Heart left ventricle (tissue), 16 donors: ENCODE measurements around the gene JPH4. TPM values are rescaled to one million over a fixed set of nuclear protein-coding genes. Genes with fewer than 3 reads are reported as not detected.

ENCODE experiments used
- ATAC-seq, 4 donors: fragments of 200-7000 bp; cut with Tn5 transposase; one replicate each; pipeline ENCODE4 v1.9.1; 2020 to 2022; ENCODE audit warnings: moderate library complexity in 4 of 4, mild to moderate bottlenecking in 3 of 4, moderate number of reproducible peaks in 1 of 4
- DNase-seq, 5 donors: peaks; one replicate each; pipeline ENCODE4 v3.0.0-alpha.2; 2020
- H3K27ac ChIP-seq, 12 donors: fragments of 200-600 bp; sonication (generic) in 4 of 12; one replicate each; pipeline versions ENCODE4 v1.5.0 to v1.8.0; 2016 to 2022; ENCODE audit warnings: mild to moderate bottlenecking in 2 of 12
- H3K27me3 ChIP-seq, 9 donors: fragments of 200-600 bp; sonication (generic) in 2 of 9; one replicate each; pipeline versions ENCODE4 v1.5.1 to v1.8.0; 2016 to 2022; ENCODE audit warnings: mild to moderate bottlenecking in 3 of 9
- H3K36me3 ChIP-seq, 9 donors: fragments of 200-600 bp; sonication (generic) in 2 of 9; one replicate each; pipeline versions ENCODE4 v1.5.0 to v1.8.0; 2018 to 2022; ENCODE audit warnings: mild to moderate bottlenecking in 2 of 9
- H3K4me1 ChIP-seq, 12 donors: fragments of 200-600 bp; sonication (generic) in 4 of 12; one replicate each; pipeline versions ENCODE4 v1.5.0 to v1.8.0; 2016 to 2022; ENCODE audit warnings: mild to moderate bottlenecking in 3 of 12
- H3K4me3 ChIP-seq, 12 donors: fragments of 200-600 bp; sonication (generic) in 4 of 12; one replicate each; pipeline versions ENCODE4 v1.5.0 to v1.8.0; 2017 to 2022; ENCODE audit warnings: mild to moderate bottlenecking in 9 of 12, moderate library complexity in 4 of 12
- H3K9me3 ChIP-seq, 12 donors: fragments of 200-600 bp; sonication (generic) in 4 of 12; one replicate each; pipeline versions ENCODE4 v1.5.0 to v1.8.0; 2016 to 2022; ENCODE audit warnings: mild to moderate bottlenecking in 1 of 12
- POLR2A ChIP-seq, 2 donors: fragments of 450-650 bp; IDR thresholded peaks; one replicate each; pipeline ENCODE4 v1.6.1; 2017; ENCODE audit warnings: antibody characterized with exemption in 2 of 2, mild to moderate bottlenecking in 2 of 2, moderate library complexity in 2 of 2
- WGBS, 4 donors: extraction: QIAGEN DNeasy Blood & Tissue Kit in 2 of 4; methylation state at CpG; one replicate each; pipeline versions ENCODE4 v1.1.5 to v1.1.7; 2013 to 2018; 5-methylcytosine and 5-hydroxymethylcytosine counted together
- intact Hi-C, 10 donors: fragments of 100-400 bp; cut with DNase I; formaldehyde crosslinking; loops; one replicate each; pipeline versions ENCODE4 v1.11.1 to v1.14.2; 2022
- polyA plus RNA-seq, 2 donors: library from polyadenylated mRNA; stranded (reverse); fragments of 200-250 nt; gene quantifications; one replicate each; pipeline ENCODE4 v1.2.3, GENCODE V29; 2013
- total RNA-seq, 9 donors: library from RNA; depleted of rRNA in 2 of 9; stranded (reverse); fragments of >200 nt in 2 of 9; fragmentation: NEBNext Ultra II Directional in 3 of 9; extraction: Animal tissue kit (Norgen Biotek cat#: 25700) in 3 of 9; gene quantifications; one replicate each; pipeline versions ENCODE4 v1.1.0 to v1.2.4, GENCODE V29; 2016 to 2023
- TF ChIP-seq, protein P1 (sequence below), 12 donors: fragments of 200-600 bp; sonication (generic) in 4 of 12; IDR thresholded peaks; one replicate each; pipeline versions ENCODE4 v1.5.0 to v1.8.0; 2018 to 2022; ENCODE audit warnings: antibody characterized with exemption in 12 of 12, mild to moderate bottlenecking in 5 of 12
- donor health status: ischemic (EF 13 %, LVEDD 7.1; RV severe dilation, severe dysfunction).
- donor health status: healthy with polysubstance abuse.
- donor health status: DM: no; HTN: yes; CAD: no.
- donor health status: DM: no; HTN: no; CAD: no.
- donor health status: ischemic (EF 25% LVEDD 6.9; RV normal size, moderate dysfunction).
- donor health status: ischemic (EF 25% LVEDD 5.7; RV mildly dilated, moderate dysfunction).
- donor health status: healthy.
- donor health status: DM: yes; HTN: yes; CAD: no.
- donor health status: ischemic (EF 35%, LVEDD 5.7; RV mildly dilated, moderate dysfunction).
- donor health status: nonischemic (EF 11% LVEDD 7.7; RV severe dilation, severe dysfunction).
- donor health status: DM: yes; HTN: yes; CAD: no.
- donor health status: PGD.
- donor health status: ischemic (EF 29% LVEDD 5.4; RV normal size, mild dysfunction).
- donor health status: nonischemic (EF 23%, LVEDD 6.1; RV moderate dilation, normal function).

JPH4 gene
- total and polyA plus RNA-seq, 11 donors: 0.10 to 0.59 (median 0.24) TPM; not detected in 1

DNA sequence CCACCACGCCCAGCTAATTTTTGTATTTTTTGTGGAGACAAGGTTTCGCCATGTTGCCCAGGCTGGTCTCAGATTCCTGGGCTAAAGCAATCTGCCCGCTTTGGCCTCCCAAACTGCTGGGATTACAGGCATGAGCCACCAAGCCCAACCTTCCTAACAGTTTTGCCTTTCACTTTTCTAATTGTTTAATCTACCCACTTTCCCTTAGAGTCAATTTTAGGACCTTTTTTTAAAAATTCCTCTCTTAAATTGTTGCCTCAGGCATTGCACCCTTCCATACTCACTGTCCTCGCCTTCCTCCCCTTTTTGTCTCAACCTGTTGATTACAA, 38.5 kb downstream of the JPH4 start:
- H3K4me1 ChIP-seq: peaks cover 0 to 11% (median 8%) of the 10 kb centered on the region in 12 donors
- no peaks in the 10 kb centered on the region for H3K27me3 ChIP-seq
- no peak for DNase-seq
- H3K36me3 ChIP-seq: no peaks in the 10 kb centered on the region
- no peaks in the 10 kb centered on the region for H3K9me3 ChIP-seq
- ATAC-seq: no peak
- WGBS, 4 donors: 84 to 90% (median 89%) methylated on average over 4 of the region's 4 CpGs
- no peak overlapping the region for H3K4me3 ChIP-seq
- intact Hi-C loops: no loop called here
- TF ChIP-seq, protein P1, sequence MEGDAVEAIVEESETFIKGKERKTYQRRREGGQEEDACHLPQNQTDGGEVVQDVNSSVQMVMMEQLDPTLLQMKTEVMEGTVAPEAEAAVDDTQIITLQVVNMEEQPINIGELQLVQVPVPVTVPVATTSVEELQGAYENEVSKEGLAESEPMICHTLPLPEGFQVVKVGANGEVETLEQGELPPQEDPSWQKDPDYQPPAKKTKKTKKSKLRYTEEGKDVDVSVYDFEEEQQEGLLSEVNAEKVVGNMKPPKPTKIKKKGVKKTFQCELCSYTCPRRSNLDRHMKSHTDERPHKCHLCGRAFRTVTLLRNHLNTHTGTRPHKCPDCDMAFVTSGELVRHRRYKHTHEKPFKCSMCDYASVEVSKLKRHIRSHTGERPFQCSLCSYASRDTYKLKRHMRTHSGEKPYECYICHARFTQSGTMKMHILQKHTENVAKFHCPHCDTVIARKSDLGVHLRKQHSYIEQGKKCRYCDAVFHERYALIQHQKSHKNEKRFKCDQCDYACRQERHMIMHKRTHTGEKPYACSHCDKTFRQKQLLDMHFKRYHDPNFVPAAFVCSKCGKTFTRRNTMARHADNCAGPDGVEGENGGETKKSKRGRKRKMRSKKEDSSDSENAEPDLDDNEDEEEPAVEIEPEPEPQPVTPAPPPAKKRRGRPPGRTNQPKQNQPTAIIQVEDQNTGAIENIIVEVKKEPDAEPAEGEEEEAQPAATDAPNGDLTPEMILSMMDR (IDR thresholded peaks at IDR 0.05): no peak
- TF ChIP-seq POLR2A (IDR thresholded peaks at IDR 0.05): no peak
- H3K27ac ChIP-seq: no peak overlapping the region

DNA sequence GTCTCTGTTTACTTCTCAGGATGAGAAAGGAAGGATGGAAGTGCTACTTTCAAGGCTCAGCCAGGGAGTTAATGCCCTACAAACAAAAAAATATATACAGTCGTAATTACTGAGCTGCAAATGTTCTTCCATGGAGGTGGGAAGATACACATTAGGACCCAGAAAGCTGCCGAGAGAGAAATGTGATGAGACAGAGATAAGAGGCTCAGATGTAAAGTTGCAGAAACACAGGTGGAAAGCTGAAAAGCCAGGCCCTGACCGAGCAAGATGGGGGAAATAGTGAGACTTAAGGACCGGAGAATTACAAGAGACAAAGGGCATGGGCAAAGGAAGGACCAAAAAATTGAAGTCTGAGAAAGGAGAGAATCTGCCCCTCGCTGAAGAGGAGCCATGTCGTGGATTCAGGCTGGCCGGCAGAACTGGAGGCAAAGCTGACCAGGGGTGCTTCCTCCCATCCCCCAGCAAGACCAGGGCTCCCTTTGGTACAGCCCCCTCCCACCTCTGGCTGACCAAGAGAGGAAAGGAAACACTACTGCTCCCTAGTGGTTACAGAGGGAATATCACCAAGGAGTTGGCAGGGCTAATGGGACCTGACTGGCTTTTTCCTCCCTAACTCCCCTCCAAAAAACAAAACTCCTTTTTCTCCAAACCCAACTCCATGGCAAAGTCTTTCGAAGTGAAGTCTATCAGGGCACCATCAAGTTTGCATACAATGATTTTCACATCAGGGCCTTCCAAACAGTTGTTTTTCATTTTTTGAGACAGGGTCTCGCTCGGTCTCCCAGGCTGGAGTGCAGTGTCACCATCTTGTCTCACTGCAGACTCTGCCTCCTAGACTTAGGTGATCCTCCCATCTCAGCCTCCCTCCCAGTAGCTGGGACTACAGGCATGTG, 39.1 kb downstream of the JPH4 start:
- peaks cover 0 to 5% (median 2%) of the 10 kb centered on the region in 12 donors for H3K4me1 ChIP-seq
- ATAC-seq (peak in 3 of 4 donors; percentile 61 to 70 (median 65)), DNase-seq (no peak)
- intact Hi-C loops: loop anchor here in 1 of 10 donors (10.0 kb wide), 1 partner anchor 55 kb away; no protein-coding TSS in a partner anchor
- no peak overlapping the region for H3K27ac ChIP-seq
- no peaks in the 10 kb centered on the region for H3K9me3 ChIP-seq
- H3K4me3 ChIP-seq: no peak overlapping the region
- 36 to 42% (median 38%) methylated on average over 10 of the region's 10 CpGs for WGBS, 4 donors
- no peaks in the 10 kb centered on the region for H3K27me3 ChIP-seq
- TF ChIP-seq POLR2A (IDR thresholded peaks at IDR 0.05): no peak
- TF ChIP-seq, protein P1 (IDR thresholded peaks at IDR 0.05): peak; percentile 56 to 77 (median 70)
- no peaks in the 10 kb centered on the region for H3K36me3 ChIP-seq

DNA sequence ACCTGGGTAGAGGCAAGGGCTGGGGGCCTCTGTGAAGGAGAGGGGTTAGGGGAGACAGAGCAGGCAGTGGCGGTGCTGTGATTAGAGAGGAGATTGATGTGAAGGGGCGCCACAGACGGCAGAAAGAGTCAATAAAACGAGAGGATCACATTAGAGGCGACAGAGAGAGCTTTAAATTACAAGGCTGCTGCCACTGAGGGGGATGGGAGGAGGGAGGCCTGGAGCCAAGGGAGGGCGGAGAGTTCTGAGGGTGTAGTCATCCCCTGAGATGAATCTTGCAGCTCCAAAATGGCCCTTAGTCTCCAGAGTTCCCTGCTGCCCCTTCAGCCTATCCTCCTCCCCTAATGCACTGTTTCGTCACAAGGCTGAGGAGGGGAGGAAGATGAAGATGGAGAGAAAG, 39.8 kb downstream of the JPH4 start:
- no peaks in the 10 kb centered on the region for H3K36me3 ChIP-seq
- 38 to 47% (median 47%) methylated on average over 7 of the region's 7 CpGs for WGBS, 4 donors
- ATAC-seq (peak in 3 of 4 donors; percentile 40 to 62 (median 56)), DNase-seq (no peak)
- TF ChIP-seq, protein P1 (IDR thresholded peaks at IDR 0.05): no peak
- H3K27ac ChIP-seq: no peak overlapping the region
- no peaks in the 10 kb centered on the region for H3K27me3 ChIP-seq
- H3K4me3 ChIP-seq: no peak overlapping the region
- peaks cover 0 to 4% (median 0%) of the 10 kb centered on the region in 12 donors for H3K4me1 ChIP-seq
- H3K9me3 ChIP-seq: no peaks in the 10 kb centered on the region
- intact Hi-C loops: loop anchor here in 1 of 10 donors (10.0 kb wide), 1 partner anchor 54 kb away; no protein-coding TSS in a partner anchor

DNA sequence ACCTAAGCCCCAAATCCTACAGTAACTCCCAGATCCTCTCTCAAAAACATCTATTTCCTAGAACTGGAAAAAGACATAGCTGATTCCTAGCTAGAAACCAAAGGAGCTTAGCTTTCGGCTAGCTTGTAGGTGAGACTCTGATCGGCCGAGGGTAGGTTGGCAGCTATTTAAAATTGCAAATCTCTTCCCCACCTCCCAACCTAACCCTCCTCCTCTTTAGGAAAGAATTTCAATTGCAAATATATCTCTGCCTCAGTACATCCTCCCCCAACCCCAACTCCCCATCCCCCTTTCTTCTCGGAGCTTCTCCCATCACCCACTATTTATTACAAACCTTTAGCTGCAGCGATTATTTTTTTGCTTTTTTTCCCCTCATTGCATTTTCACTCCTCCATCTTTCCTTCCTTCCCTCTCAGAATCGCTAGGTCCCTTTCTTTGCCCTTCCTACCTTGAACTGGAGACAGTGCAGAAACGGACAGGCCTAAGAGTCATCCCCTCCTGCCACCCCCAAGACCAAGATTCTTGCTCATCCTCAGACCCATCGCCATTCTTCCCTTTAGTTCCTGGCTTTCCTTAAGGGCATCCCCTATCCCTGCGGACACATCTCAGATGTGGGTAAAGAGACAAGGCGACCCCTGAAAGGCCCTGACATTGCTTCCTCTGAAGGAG, 40.4 kb downstream of the JPH4 start:
- Histone ChIP-seq H3K9me3 (no peaks in the 10 kb centered on the region), H3K4me1 (peaks cover 0 to 4% (median 0%) of the 10 kb centered on the region in 12 donors), H3K4me3 (no peak overlapping the region), H3K27ac (no peak overlapping the region), H3K36me3 (no peaks in the 10 kb centered on the region), H3K27me3 (no peaks in the 10 kb centered on the region)
- ATAC-seq (peak in 1 of 4 donors; percentile 5), DNase-seq (no peak)
- 57 to 62% (median 60%) methylated on average over 10 of the region's 10 CpGs for WGBS, 4 donors
- intact Hi-C loops: loop anchor here in 1 of 10 donors (10.0 kb wide), 1 partner anchor 53 kb away; no protein-coding TSS in a partner anchor
- TF ChIP-seq, protein P1 (IDR thresholded peaks at IDR 0.05): no peak
- TF ChIP-seq POLR2A (IDR thresholded peaks at IDR 0.05): no peak
